ENCODE measurements around the gene DYNLRB1.

DNA sequence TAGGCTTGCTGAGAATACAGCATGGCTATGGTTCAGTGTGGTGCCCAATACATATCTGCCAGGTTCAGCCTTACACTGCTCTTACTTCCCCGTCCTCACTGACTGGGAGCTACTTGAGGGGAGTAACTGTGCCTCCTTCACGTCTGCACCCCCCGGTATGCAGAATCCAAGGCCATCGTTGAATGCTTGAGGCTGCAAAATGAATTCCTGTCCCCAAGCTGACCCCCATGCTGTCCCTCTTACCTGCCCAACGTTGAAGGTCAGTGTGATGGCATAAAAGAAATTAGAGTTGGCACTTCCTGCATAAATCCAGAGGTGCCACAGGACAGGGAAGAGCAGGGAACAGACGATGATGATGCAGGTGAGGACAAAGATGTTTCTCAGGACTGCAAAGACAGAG lies 58.6 kb downstream of the DYNLRB1 start:
- TF ChIP-seq HDAC6 (IDR thresholded peaks at IDR 0.05; ENCODE audit: unreplicated experiment), result no peak
- TF ChIP-seq, protein P1, sequence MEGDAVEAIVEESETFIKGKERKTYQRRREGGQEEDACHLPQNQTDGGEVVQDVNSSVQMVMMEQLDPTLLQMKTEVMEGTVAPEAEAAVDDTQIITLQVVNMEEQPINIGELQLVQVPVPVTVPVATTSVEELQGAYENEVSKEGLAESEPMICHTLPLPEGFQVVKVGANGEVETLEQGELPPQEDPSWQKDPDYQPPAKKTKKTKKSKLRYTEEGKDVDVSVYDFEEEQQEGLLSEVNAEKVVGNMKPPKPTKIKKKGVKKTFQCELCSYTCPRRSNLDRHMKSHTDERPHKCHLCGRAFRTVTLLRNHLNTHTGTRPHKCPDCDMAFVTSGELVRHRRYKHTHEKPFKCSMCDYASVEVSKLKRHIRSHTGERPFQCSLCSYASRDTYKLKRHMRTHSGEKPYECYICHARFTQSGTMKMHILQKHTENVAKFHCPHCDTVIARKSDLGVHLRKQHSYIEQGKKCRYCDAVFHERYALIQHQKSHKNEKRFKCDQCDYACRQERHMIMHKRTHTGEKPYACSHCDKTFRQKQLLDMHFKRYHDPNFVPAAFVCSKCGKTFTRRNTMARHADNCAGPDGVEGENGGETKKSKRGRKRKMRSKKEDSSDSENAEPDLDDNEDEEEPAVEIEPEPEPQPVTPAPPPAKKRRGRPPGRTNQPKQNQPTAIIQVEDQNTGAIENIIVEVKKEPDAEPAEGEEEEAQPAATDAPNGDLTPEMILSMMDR (IDR thresholded peaks at IDR 0.05 in 2 of 3, conservative IDR thresholded peaks at IDR 0.05 in 1 of 3; ENCODE audit: control insufficient read depth in 2 of 3, extremely low read depth in 1 of 3, insufficient read depth in 1 of 3, low read depth in 3 of 3, low read length in 3 of 3), result no peak
